Adrenal gland (tissue), 12 donors: ENCODE results near the gene RASGEF1C. TPM values are rescaled to one million over a fixed set of nuclear protein-coding genes. Genes with fewer than 3 reads are reported as not detected.

Experiments
- DNase-seq, 7 donors: peaks; one replicate each; pipeline ENCODE4 v3.0.0-alpha.2; 2019 to 2020
- H3K27ac ChIP-seq, 5 donors: fragments of 200-600 bp; sonication (generic) in 4 of 5; 1 replicate in 3 of 5; 2 replicates in 2 of 5; pipeline versions ENCODE4 v1.5.1 to v1.8.0; 2016 to 2020; ENCODE audit warnings: mild to moderate bottlenecking in 1 of 5
- H3K27me3 ChIP-seq: fragments of 200-600 bp; 2 replicates; pipeline ENCODE4 v1.8.0; 2021
- H3K36me3 ChIP-seq, 2 donors: fragments of 200-600 bp; replicated peaks in 1 of 2; 1 replicate in 1 of 2; 2 replicates in 1 of 2; pipeline versions ENCODE4 v1.5.1 to v1.8.0; 2018 to 2022
- H3K4me1 ChIP-seq, 2 donors: fragments of 200-600 bp; replicated peaks in 1 of 2; 1 replicate in 1 of 2; 2 replicates in 1 of 2; pipeline versions ENCODE4 v1.5.1 to v1.8.0; 2018 to 2021
- H3K4me3 ChIP-seq, 4 donors: fragments of 200-600 bp; sonication (generic) in 3 of 4; one replicate each; pipeline ENCODE4 v1.5.1; 2016 to 2018
- H3K9me3 ChIP-seq, 3 donors: fragments of 200-600 bp; sonication (generic) in 1 of 3; replicated peaks in 1 of 3; 1 replicate in 2 of 3; 2 replicates in 1 of 3; pipeline versions ENCODE4 v1.5.1 to v1.8.0; 2016 to 2021
- POLR2A ChIP-seq, 2 donors: fragments of 450-650 bp; IDR thresholded peaks; one replicate each; pipeline ENCODE4 v1.6.1; 2017; ENCODE audit warnings: antibody characterized with exemption in 2 of 2, mild to moderate bottlenecking in 2 of 2, moderate library complexity in 1 of 2
- WGBS, 4 donors: extraction: QIAGEN DNeasy Blood & Tissue Kit in 2 of 4; methylation state at CpG; one replicate each; pipeline versions ENCODE4 v1.1.5 to v1.1.7; 2013 to 2017; 5-methylcytosine and 5-hydroxymethylcytosine counted together
- intact Hi-C, 2 donors: fragments of 100-400 bp; cut with DNase I; formaldehyde crosslinking; loops; one replicate each; pipeline versions ENCODE4 v1.14.1 to v1.15.0; 2022 to 2023
- polyA plus RNA-seq, 3 donors: library from polyadenylated mRNA; stranded (reverse); fragments of 200-250 nt in 2 of 3; fragments of 350-450 nt in 1 of 3; fragmentation: Illumina TruSeq in 1 of 3; extraction: RNeasy Lipid Tissue Mini Kit (QIAGEN cat#74804) in 1 of 3; gene quantifications; one replicate each; pipeline ENCODE4 v1.2.3, GENCODE V29; 2013 to 2014
- total RNA-seq, 9 donors: library from RNA; depleted of rRNA in 4 of 9; stranded (reverse); fragments of >200 nt in 4 of 9; fragments of 120-200 nt in 1 of 9; fragmentation: NEBNext Ultra II Directional in 1 of 9; extraction: Animal tissue kit (Norgen Biotek cat#: 25700) in 1 of 9; gene quantifications; one replicate each; pipeline versions ENCODE4 v1.1.0 to v1.2.4, GENCODE V29; 2013 to 2023
- TF ChIP-seq, protein P1 (sequence below), 6 experiments: fragments of 450-650 bp in 4 of 6; fragments of 200-600 bp in 2 of 6; sonication (generic) in 1 of 6; IDR thresholded peaks; 1 replicate in 5 of 6; 2 replicates in 1 of 6; pipeline versions ENCODE4 v1.5.1 to v1.8.0; 2016 to 2021; ENCODE audit warnings: antibody characterized with exemption in 6 of 6, mild to moderate bottlenecking in 2 of 6, moderate library complexity in 1 of 6
- donor health status: healthy with polysubstance abuse.
- donor health status: Bipolar disorder and iron deficiency.
- donor health status: DM: yes; HTN: yes; CAD: no.
- donor health status: DM: no; HTN: no; CAD: no.
- donor health status: DM: no; HTN: no; CAD: no.
- donor health status: DM: yes; HTN: yes; CAD: no.

The RASGEF1C gene
- total and polyA plus RNA-seq, 12 donors: 0.15 to 1.9 (median 0.74) TPM; not detected in 6

DNA sequence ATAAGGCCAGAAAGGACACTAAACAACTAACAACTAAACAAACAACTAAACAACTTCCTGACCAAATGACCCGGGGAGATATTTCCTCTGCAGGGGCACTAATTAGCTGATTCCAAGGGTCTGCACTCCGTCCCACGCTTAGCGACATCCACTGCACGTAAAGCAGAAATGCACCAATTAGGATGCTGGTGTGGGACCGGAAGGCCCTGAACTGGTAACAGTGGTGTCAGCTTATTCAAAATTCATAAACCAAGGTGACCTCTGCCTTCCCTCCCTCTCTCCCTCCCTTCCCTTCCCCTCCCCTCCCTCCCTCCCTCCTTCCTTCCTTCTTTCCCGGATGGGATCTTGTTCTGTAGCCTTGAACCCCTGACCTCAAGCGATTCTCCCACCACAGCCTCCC lies 9.6 kb downstream of the RASGEF1C start:
- peak in 1 of 7 donors; percentile 17 for DNase-seq
- Histone ChIP-seq H3K36me3 (no peaks in the 10 kb centered on the region), H3K27me3 (no peaks in the 10 kb centered on the region), H3K4me3 (no peak overlapping the region), H3K27ac (no peak overlapping the region), H3K9me3 (no peaks in the 10 kb centered on the region), H3K4me1 (no peaks in the 10 kb centered on the region)
- TF ChIP-seq POLR2A (IDR thresholded peaks at IDR 0.05): no peak
- TF ChIP-seq, protein P1, sequence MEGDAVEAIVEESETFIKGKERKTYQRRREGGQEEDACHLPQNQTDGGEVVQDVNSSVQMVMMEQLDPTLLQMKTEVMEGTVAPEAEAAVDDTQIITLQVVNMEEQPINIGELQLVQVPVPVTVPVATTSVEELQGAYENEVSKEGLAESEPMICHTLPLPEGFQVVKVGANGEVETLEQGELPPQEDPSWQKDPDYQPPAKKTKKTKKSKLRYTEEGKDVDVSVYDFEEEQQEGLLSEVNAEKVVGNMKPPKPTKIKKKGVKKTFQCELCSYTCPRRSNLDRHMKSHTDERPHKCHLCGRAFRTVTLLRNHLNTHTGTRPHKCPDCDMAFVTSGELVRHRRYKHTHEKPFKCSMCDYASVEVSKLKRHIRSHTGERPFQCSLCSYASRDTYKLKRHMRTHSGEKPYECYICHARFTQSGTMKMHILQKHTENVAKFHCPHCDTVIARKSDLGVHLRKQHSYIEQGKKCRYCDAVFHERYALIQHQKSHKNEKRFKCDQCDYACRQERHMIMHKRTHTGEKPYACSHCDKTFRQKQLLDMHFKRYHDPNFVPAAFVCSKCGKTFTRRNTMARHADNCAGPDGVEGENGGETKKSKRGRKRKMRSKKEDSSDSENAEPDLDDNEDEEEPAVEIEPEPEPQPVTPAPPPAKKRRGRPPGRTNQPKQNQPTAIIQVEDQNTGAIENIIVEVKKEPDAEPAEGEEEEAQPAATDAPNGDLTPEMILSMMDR (IDR thresholded peaks at IDR 0.05): no peak
- WGBS, 4 donors: 58 to 74% (median 68%) methylated on average over 8 of the region's 8 CpGs
- intact Hi-C loops: no loop called here

DNA sequence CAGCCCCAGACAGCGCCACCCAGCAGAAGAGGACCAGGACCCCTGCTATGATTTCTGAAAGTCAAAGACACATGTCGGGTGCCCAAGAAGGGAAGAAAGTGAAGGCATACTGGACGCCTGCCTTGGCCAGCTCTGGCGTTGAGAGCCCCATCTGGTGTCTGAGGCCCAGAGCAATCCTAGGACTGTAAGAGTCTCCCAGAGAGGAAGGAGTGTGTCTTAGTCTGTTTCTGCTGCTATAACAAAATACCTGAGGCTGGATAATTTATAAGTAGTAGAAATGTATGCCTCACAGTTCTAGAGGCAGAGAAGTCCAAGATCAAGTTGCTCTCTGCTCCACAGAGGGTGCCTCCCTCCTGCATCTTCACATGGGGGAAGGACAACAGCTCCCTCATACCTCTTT lies 10.8 kb downstream of the RASGEF1C start:
- WGBS, 4 donors: 96 to 100% (median 98%) methylated on average over 4 of the region's 4 CpGs

DNA sequence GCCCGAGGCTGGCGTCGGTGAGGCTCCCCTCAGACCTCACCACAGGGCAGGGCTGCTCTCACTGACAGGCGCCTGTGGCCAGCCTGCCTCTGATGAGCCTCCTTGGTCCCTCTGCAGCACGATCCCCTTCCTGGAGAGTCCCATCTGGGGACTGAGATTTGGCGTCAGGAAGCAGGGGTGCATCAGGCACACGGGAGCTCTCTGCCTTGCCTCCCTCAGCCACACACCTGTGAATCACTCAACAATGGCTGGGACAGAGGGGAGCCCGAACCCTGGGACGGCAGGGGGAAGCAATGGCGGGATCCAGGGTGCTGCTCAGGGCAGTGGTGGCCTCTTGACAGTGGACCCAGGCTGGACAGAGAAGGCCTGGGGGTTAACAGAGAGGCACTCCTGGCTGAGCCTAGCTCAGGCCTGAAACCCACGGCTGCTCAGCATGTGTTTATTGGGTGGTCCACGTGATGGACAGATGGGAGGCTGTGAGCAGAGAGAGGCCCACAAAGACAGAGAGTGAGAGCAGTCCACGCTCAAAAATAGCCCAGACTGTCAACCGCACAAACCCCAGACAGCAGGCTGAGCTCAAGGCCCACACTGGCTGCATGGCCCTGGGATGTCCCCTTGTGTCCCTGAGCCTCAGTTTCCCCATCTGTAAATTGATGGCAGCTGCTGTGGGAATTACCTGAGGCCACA lies 11.9 kb downstream of the RASGEF1C start:
- intact Hi-C loops: no loop called here
- Histone ChIP-seq H3K4me1 (no peaks in the 10 kb centered on the region), H3K27me3 (no peaks in the 10 kb centered on the region), H3K9me3 (no peaks in the 10 kb centered on the region), H3K4me3 (no peak overlapping the region), H3K27ac (no peak overlapping the region), H3K36me3 (no peaks in the 10 kb centered on the region)
- DNase-seq: peak in 1 of 7 donors; percentile 17
- 76 to 85% (median 80%) methylated on average over 3 to 14 of the region's 14 CpGs for WGBS, 4 donors
- no peak for TF ChIP-seq POLR2A (IDR thresholded peaks at IDR 0.05)
- TF ChIP-seq, protein P1 (IDR thresholded peaks at IDR 0.05): no peak

More for the DNA sequence above, 10.8 kb downstream of the RASGEF1C start:
- intact Hi-C loops: no loop called here
- H3K36me3 ChIP-seq: no peaks in the 10 kb centered on the region
- peak in 1 of 7 donors; percentile 36 for DNase-seq
- no peaks in the 10 kb centered on the region for H3K9me3 ChIP-seq
- H3K4me3 ChIP-seq: no peak overlapping the region
- H3K4me1 ChIP-seq: no peaks in the 10 kb centered on the region
- H3K27me3 ChIP-seq: no peaks in the 10 kb centered on the region
- H3K27ac ChIP-seq: no peak overlapping the region
- TF ChIP-seq POLR2A (IDR thresholded peaks at IDR 0.05): no peak

DNA sequence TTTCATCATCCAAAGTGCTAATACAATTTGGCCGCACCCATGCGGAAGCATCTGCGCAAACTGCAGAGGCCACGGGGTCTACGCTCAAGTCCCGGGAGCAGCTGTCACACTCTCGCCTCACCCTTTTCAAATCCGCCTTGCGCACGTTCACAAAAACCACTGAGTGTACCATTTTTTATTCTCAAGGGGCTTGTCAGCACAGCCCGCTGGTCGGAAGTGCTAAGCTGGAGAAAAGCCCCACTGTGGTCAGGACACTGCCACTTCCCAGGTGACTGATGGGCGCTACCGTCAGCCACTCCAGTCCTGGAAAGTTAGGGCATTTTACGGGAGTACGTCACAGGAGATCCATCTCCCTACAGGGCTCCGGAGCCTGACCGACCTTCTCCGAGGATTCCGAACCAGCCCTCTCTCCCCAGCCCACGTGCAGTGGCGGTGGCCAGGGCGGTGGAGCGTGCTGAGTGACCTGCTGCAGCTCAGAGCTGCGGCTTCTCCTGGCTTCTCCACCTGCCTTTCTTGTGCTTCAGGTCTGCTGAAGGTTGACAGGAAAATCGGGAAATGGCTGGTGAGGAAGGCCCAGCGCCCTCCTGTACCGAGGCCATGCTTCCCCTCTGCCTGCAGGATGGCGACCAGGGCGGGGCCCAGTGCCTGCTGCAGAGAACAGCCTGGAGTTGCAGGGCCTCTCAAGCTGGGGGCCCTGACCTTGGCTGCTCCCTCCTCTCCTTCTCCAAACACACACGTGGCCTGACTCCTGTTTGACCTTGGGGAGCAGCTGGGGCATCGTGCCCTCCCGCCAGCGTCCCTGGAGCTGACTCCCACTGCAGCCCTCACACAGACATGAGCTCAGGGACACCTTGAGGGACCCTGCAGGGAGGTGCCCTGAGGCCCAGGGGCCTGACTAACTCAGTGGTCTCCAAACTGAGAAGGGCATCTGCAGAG lies 14.3 kb downstream of the RASGEF1C start:
- WGBS, 4 donors: 71 to 93% (median 83%) methylated on average over 12 to 34 of the region's 34 CpGs
- Histone ChIP-seq H3K36me3 (no peaks in the 10 kb centered on the region), H3K4me1 (no peaks in the 10 kb centered on the region), H3K27me3 (no peaks in the 10 kb centered on the region), H3K27ac (no peak overlapping the region), H3K9me3 (no peaks in the 10 kb centered on the region), H3K4me3 (no peak overlapping the region)
- peak in 1 of 7 donors; percentile 36 for DNase-seq
- TF ChIP-seq, protein P1 (IDR thresholded peaks at IDR 0.05): no peak
- no peak for TF ChIP-seq POLR2A (IDR thresholded peaks at IDR 0.05)
- intact Hi-C loops: no loop called here
